Neural cell (in vitro differentiated cells): ENCODE results near the gene FBRS. TPM values are rescaled to one million over a fixed set of nuclear protein-coding genes. Genes with fewer than 3 reads are reported as not detected.

Experiments used
- H2AFZ ChIP-seq: fragments of 200-600, 300-800 bp; sonication (generic), shearing (Covaris generic); 2 replicates; pipeline ENCODE4 v1.6.0; 2014; ENCODE audit warnings: low read depth, mild to moderate bottlenecking, antibody characterized with exemption, low read length, moderate library complexity
- H3F3A ChIP-seq: fragments of 200-600 bp; shearing (Covaris generic); 2 replicates; pipeline ENCODE4 v1.6.1; 2016; ENCODE audit warnings: mild to moderate bottlenecking, moderate library complexity, mixed read lengths, antibody characterized with exemption, low read length; ENCODE audit not compliant: insufficient read depth, poor library complexity, severe bottlenecking
- H3K27ac ChIP-seq: fragments of 200-600, 300-800 bp; sonication (generic), shearing (Covaris generic); 2 replicates; pipeline ENCODE4 v1.5.1; 2014; ENCODE audit warnings: mild to moderate bottlenecking, low read length, moderate library complexity
- H3K27me3 ChIP-seq: fragments of 300-800, 200-600 bp; sonication (generic), shearing (Covaris generic); 2 replicates; pipeline ENCODE4 v1.6.0; 2014; ENCODE audit warnings: mild to moderate bottlenecking, low read depth, low read length, moderate library complexity; ENCODE audit not compliant: insufficient read depth
- H3K36me3 ChIP-seq: fragments of 300-800, 200-600 bp; sonication (generic), shearing (Covaris generic); 2 replicates; pipeline ENCODE4 v1.5.1; 2014; ENCODE audit warnings: mild to moderate bottlenecking, antibody characterized with exemption, low read length, moderate library complexity; ENCODE audit not compliant: insufficient read depth
- H3K4me2 ChIP-seq: fragments of 300-800, 200-600 bp; sonication (generic), shearing (Covaris generic); 2 replicates; pipeline ENCODE4 v1.6.0; 2014; ENCODE audit warnings: mild to moderate bottlenecking, low read length
- H3K4me3 ChIP-seq: fragments of 300-800, 200-600 bp; sonication (generic), shearing (Covaris generic); 2 replicates; pipeline ENCODE4 v1.5.1; 2014; ENCODE audit warnings: mild to moderate bottlenecking, low read length, moderate library complexity
- H3K79me2 ChIP-seq: fragments of 200-600 bp; shearing (Covaris generic); replicated peaks from 2 replicates; pipeline ENCODE4 v1.6.0; 2014; ENCODE audit warnings: mild to moderate bottlenecking, low read length, moderate library complexity; ENCODE audit not compliant: insufficient read depth
- H3K9ac ChIP-seq: fragments of 300-800, 200-600 bp; sonication (generic), shearing (Covaris generic); 2 replicates; pipeline ENCODE4 v1.6.1; 2016; ENCODE audit warnings: mild to moderate bottlenecking, low read length, mixed read lengths
- H3K9me2 ChIP-seq: fragments of 200-600 bp; shearing (Covaris generic); 2 replicates; pipeline ENCODE4 v1.6.1; 2016; ENCODE audit warnings: mild to moderate bottlenecking, low read length, mixed read lengths; ENCODE audit not compliant: insufficient read depth
- H3K9me3 ChIP-seq: fragments of 200-600, 300-800 bp; sonication (generic), shearing (Covaris generic); 2 replicates; pipeline ENCODE4 v1.6.1; 2016; ENCODE audit warnings: mild to moderate bottlenecking, mixed run types, low read length, moderate library complexity, mixed read lengths
- H4K20me1 ChIP-seq: fragments of 200-600 bp; shearing (Covaris generic); 2 replicates; pipeline ENCODE4 v1.6.1; 2016; ENCODE audit warnings: mild to moderate bottlenecking, mixed run types; ENCODE audit not compliant: insufficient read depth
- EP300 ChIP-seq: fragments of 450-650 bp; conservative IDR thresholded peaks from 2 replicates; pipeline ENCODE4 v1.6.1; 2014; ENCODE audit warnings: antibody characterized with exemption, mild to moderate bottlenecking, moderate library complexity; ENCODE audit not compliant: poor library complexity, severe bottlenecking
- EZH2 ChIP-seq: fragments of 200-600, 300-800 bp; shearing (Covaris generic), sonication (generic); IDR thresholded peaks from 2 replicates; pipeline ENCODE4 v1.6.1; 2014; ENCODE audit warnings: antibody characterized with exemption, low read length, borderline replicate concordance, mild to moderate bottlenecking; ENCODE audit not compliant: insufficient read depth, poor library complexity, severe bottlenecking
- MXI1 ChIP-seq: fragments of 450-650 bp; conservative IDR thresholded peaks from 2 replicates; pipeline ENCODE4 v1.6.1; 2014; ENCODE audit warnings: antibody characterized with exemption, mild to moderate bottlenecking; ENCODE audit not compliant: poor library complexity, severe bottlenecking
- POLR2AphosphoS5 ChIP-seq: IDR thresholded peaks from 2 replicates; pipeline ENCODE4 v1.6.1; 2012
- RAD21 ChIP-seq: fragments of 450-650 bp; conservative IDR thresholded peaks from 2 replicates; pipeline ENCODE4 v1.6.1; 2014; ENCODE audit warnings: antibody characterized with exemption, mild to moderate bottlenecking, moderate library complexity
- SMC3 ChIP-seq: fragments of 450-650 bp; conservative IDR thresholded peaks from 2 replicates; pipeline ENCODE4 v1.6.1; 2014; ENCODE audit warnings: antibody characterized with exemption, mild to moderate bottlenecking, moderate library complexity; ENCODE audit not compliant: poor library complexity
- TAF1 ChIP-seq: IDR thresholded peaks from 2 replicates; pipeline ENCODE4 v1.6.1; 2012; ENCODE audit warnings: low read depth
- polyA plus RNA-seq: library from polyadenylated mRNA; depleted of rRNA; stranded (reverse); fragments of >200 nt; gene quantifications from 2 replicates; pipeline ENCODE4 v1.2.3, GENCODE V29; 2014
- TF ChIP-seq, protein P1 (sequence below): IDR thresholded peaks from 2 replicates; pipeline ENCODE4 v1.6.1; 2012; ENCODE audit warnings: borderline replicate concordance
- TF ChIP-seq, protein P2 (sequence below): fragments of 450-650 bp; IDR thresholded peaks from 2 replicates; pipeline ENCODE4 v1.5.1; 2014; ENCODE audit warnings: antibody characterized with exemption, mild to moderate bottlenecking, moderate library complexity; ENCODE audit not compliant: poor library complexity, severe bottlenecking

Gene FBRS
- polyA plus RNA-seq, 1 donor from 2014 or later, result 24.2 TPM

DNA sequence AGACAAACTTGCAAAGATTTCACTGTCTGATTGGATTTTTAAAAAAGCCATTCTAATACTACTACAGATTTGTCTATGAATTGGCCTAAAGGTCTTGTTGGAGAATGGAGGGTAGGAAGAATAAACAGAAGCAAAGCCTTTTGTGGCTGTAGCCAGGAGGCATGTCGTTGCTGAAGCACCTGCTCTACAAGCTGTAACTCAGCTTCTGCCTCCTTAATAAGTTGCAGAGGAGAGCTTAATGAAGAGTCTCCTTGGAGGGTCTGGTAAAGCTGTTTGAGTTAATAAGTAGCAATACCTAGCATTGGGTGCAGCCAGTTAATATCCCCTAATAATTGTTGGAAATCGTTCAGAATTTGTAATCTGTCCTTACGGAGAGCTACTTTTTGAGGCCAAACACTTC lies 38.1 kb upstream of the FBRS start:
- Histone ChIP-seq H3K9me3 (no peaks in the 10 kb centered on the region), H3K79me2 (no peaks in the 10 kb centered on the region), H3K27me3 (no peaks in the 10 kb centered on the region), H3K4me2 (no peak overlapping the region), H2AFZ (no peak overlapping the region), H3K4me3 (no peak overlapping the region), H3K9me2 (no peaks in the 10 kb centered on the region), H3K36me3 (no peaks in the 10 kb centered on the region), H3K27ac (no peak overlapping the region), H3K9ac (no peak overlapping the region), H3F3A (no peaks in the 10 kb centered on the region), H4K20me1 (no peaks in the 10 kb centered on the region)
- TF ChIP-seq, protein P1, sequence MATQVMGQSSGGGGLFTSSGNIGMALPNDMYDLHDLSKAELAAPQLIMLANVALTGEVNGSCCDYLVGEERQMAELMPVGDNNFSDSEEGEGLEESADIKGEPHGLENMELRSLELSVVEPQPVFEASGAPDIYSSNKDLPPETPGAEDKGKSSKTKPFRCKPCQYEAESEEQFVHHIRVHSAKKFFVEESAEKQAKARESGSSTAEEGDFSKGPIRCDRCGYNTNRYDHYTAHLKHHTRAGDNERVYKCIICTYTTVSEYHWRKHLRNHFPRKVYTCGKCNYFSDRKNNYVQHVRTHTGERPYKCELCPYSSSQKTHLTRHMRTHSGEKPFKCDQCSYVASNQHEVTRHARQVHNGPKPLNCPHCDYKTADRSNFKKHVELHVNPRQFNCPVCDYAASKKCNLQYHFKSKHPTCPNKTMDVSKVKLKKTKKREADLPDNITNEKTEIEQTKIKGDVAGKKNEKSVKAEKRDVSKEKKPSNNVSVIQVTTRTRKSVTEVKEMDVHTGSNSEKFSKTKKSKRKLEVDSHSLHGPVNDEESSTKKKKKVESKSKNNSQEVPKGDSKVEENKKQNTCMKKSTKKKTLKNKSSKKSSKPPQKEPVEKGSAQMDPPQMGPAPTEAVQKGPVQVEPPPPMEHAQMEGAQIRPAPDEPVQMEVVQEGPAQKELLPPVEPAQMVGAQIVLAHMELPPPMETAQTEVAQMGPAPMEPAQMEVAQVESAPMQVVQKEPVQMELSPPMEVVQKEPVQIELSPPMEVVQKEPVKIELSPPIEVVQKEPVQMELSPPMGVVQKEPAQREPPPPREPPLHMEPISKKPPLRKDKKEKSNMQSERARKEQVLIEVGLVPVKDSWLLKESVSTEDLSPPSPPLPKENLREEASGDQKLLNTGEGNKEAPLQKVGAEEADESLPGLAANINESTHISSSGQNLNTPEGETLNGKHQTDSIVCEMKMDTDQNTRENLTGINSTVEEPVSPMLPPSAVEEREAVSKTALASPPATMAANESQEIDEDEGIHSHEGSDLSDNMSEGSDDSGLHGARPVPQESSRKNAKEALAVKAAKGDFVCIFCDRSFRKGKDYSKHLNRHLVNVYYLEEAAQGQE, result no peak
- TF ChIP-seq EZH2 (no peak), RAD21 (no peak), POLR2AphosphoS5 (no peak)

DNA sequence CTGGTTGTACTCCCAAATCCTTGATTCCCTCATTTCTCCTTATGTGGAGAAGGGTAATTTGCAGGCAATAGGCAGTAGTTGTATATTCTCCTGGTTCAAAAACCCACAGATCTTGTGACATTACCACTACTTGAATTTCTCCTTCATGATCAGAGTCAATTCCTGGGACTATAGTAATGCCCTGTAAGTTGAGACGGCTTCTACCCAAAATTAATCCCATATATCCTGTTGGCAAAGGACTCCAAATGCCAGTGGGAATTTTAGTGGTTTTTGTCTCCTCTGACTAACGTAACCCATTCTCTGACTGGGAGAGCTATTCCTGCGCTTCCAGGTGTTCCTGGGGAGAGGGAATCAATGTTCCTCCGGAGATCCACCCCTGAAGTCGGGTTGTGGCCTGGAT lies 36.5 kb upstream of the FBRS start:
- no peak overlapping the region for H3K4me3 ChIP-seq
- H3K79me2 ChIP-seq, result no peaks in the 10 kb centered on the region
- H3K27me3 ChIP-seq, result no peaks in the 10 kb centered on the region
- no peaks in the 10 kb centered on the region for H3F3A ChIP-seq
- no peaks in the 10 kb centered on the region for H4K20me1 ChIP-seq
- H3K9me2 ChIP-seq, result no peaks in the 10 kb centered on the region
- no peak overlapping the region for H2AFZ ChIP-seq
- no peaks in the 10 kb centered on the region for H3K9me3 ChIP-seq
- H3K27ac ChIP-seq, result no peak overlapping the region
- no peak overlapping the region for H3K9ac ChIP-seq
- no peaks in the 10 kb centered on the region for H3K36me3 ChIP-seq
- H3K4me2 ChIP-seq, result no peak overlapping the region
- TF ChIP-seq, protein P1, result no peak
- TF ChIP-seq, protein P2, sequence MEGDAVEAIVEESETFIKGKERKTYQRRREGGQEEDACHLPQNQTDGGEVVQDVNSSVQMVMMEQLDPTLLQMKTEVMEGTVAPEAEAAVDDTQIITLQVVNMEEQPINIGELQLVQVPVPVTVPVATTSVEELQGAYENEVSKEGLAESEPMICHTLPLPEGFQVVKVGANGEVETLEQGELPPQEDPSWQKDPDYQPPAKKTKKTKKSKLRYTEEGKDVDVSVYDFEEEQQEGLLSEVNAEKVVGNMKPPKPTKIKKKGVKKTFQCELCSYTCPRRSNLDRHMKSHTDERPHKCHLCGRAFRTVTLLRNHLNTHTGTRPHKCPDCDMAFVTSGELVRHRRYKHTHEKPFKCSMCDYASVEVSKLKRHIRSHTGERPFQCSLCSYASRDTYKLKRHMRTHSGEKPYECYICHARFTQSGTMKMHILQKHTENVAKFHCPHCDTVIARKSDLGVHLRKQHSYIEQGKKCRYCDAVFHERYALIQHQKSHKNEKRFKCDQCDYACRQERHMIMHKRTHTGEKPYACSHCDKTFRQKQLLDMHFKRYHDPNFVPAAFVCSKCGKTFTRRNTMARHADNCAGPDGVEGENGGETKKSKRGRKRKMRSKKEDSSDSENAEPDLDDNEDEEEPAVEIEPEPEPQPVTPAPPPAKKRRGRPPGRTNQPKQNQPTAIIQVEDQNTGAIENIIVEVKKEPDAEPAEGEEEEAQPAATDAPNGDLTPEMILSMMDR, result no peak
- no peak for TF ChIP-seq POLR2AphosphoS5
- TF ChIP-seq SMC3, result no peak
- no peak for TF ChIP-seq RAD21
- no peak for TF ChIP-seq EP300
- TF ChIP-seq MXI1, result no peak
- TF ChIP-seq EZH2, result no peak
- TF ChIP-seq TAF1, result no peak
